HG03066 (cell line): Measurements from ENCODE around the gene CLIP1.
"Not testable (repeated sequence)": the region's sequence is repeated elsewhere in the genome, so short reads cannot be mapped to it uniquely, and the experiment has no call there.

Experiments used
- ATAC-seq: cut with Tn5 transposase; IDR thresholded peaks from one replicate; pipeline ENCODE4 v1.9.1; 2021; ENCODE audit warnings: low read depth; ENCODE audit not compliant: unreplicated experiment

Gene CLIP1

GRCh38 chr12:122266230-122266901 is 156.1 kb downstream of the CLIP1 start, which contains the start of gene VPS33A:
Gene VPS33A, minus strand, starts transcription at chr12:122266494. Its CDS starts 86 bp downstream, at chr12:122266408.
- peak; percentile 84 for ATAC-seq

GRCh38 chr12:122265886-122266229 is 156.6 kb downstream of the CLIP1 start:
- peak; percentile 25 for ATAC-seq

GRCh38 chr12:122265476-122265875 is 157.0 kb downstream of the CLIP1 start:
- no peak for ATAC-seq

- not testable (repeated sequence) for ATAC-seq
These were observed 161.7 kb downstream of the CLIP1 start for GRCh38 chr12:122260735-122261134.

- not testable (repeated sequence) for ATAC-seq
These were observed 163.5 kb downstream of the CLIP1 start for GRCh38 chr12:122258939-122259338.

- ATAC-seq, result not testable (repeated sequence)
These were observed 164.0 kb downstream of the CLIP1 start for GRCh38 chr12:122258462-122258861.

GRCh38 chr12:122250536-122250935 is 171.9 kb downstream of the CLIP1 start:
- no peak for ATAC-seq

- ATAC-seq, result no peak
These were observed 172.4 kb downstream of the CLIP1 start for GRCh38 chr12:122250047-122250446.

GRCh38 chr12:122245553-122245952 is 176.9 kb downstream of the CLIP1 start:
- ATAC-seq, result no peak

GRCh38 chr12:122244565-122245371 is 177.7 kb downstream of the CLIP1 start:
- no peak for ATAC-seq

- no peak for ATAC-seq
These were observed 178.5 kb downstream of the CLIP1 start for GRCh38 chr12:122243965-122244364.

- ATAC-seq, result no peak
These were observed 183.6 kb downstream of the CLIP1 start for GRCh38 chr12:122238861-122239260.

- no peak for ATAC-seq
These were observed 186.7 kb downstream of the CLIP1 start for GRCh38 chr12:122235741-122236140.

GRCh38 chr12:122232691-122233090 is 189.8 kb downstream of the CLIP1 start:
- no peak for ATAC-seq

- ATAC-seq, result no peak
These were observed 191.7 kb downstream of the CLIP1 start for GRCh38 chr12:122230798-122231197.

- ATAC-seq, result no peak
These were observed 194.4 kb downstream of the CLIP1 start for GRCh38 chr12:122228092-122228491.

GRCh38 chr12:122227341-122227740 is 195.1 kb downstream of the CLIP1 start:
- ATAC-seq, result no peak

- no peak for ATAC-seq
These were observed 195.9 kb downstream of the CLIP1 start for GRCh38 chr12:122226366-122227125.

- ATAC-seq, result peak; percentile 86
These were observed 196.6 kb downstream of the CLIP1 start, which contains the start of gene DIABLO for GRCh38 chr12:122225683-122226365. Gene DIABLO, minus strand, starts transcription at chr12:122226052. Its CDS starts 38 bp downstream, at chr12:122226014.
